SK-N-MC (cell line): ENCODE measurements around the gene MGA.

Experiments
- DNase-seq: peaks from one replicate; pipeline ENCODE4 v3.0.0-alpha.2; 2011; ENCODE audit warnings: low read depth, low spot score
- H3K27ac ChIP-seq: fragments of 200-600 bp; sonication (generic); 2 replicates; pipeline ENCODE4 v1.5.1; 2016; ENCODE audit warnings: mixed run types
- H3K36me3 ChIP-seq: fragments of 200-600 bp; sonication (generic); 2 replicates; pipeline ENCODE4 v1.6.1; 2017; ENCODE audit warnings: antibody characterized with exemption, low read length, mixed read lengths; ENCODE audit not compliant: insufficient read depth
- H3K4me3 ChIP-seq: fragments of 200-600 bp; sonication (generic); 2 replicates; pipeline ENCODE4 v1.5.1; 2016
- H3K9ac ChIP-seq: fragments of 200-600 bp; sonication (generic); 2 replicates; pipeline ENCODE4 v1.8.0; 2017; ENCODE audit warnings: mixed run types, mixed read lengths; ENCODE audit not compliant: insufficient read length
- H3K9me3 ChIP-seq: fragments of 200-600 bp; sonication (generic); 2 replicates; pipeline ENCODE4 v1.6.1; 2017; ENCODE audit warnings: low read depth, mild to moderate bottlenecking, antibody characterized with exemption, low read length, moderate library complexity, mixed read lengths
- EZH2 ChIP-seq: fragments of 200-600 bp; sonication (generic); IDR thresholded peaks from one replicate; pipeline ENCODE4 v1.6.1; 2017; ENCODE audit warnings: antibody characterized with exemption
- FOXP2 ChIP-seq: optimal IDR thresholded peaks from 2 replicates; pipeline ENCODE3; 2011; ENCODE audit warnings: mild to moderate bottlenecking, moderate library complexity; ENCODE audit not compliant: insufficient read depth; ENCODE audit errors: extremely low read length, control extremely low read depth
- POLR2AphosphoS5 ChIP-seq: IDR thresholded peaks from 2 replicates; pipeline ENCODE4 v1.6.1; 2012; ENCODE audit warnings: mild to moderate bottlenecking, low read depth, low read length, borderline replicate concordance

Gene MGA

GRCh38 chr15:41804916-41805666 lies 144.9 kb downstream of the MGA start:
- no peak for DNase-seq
- Histone ChIP-seq H3K36me3 (no peaks in the 10 kb centered on the region), H3K4me3 (no peak overlapping the region), H3K9me3 (no peaks in the 10 kb centered on the region), H3K9ac (no peak overlapping the region), H3K27ac (no peak overlapping the region)
- TF ChIP-seq FOXP2 (no peak), EZH2 (no peak), POLR2AphosphoS5 (no peak)

- H3K27ac ChIP-seq, result no peak overlapping the region
- H3K9ac ChIP-seq, result no peak overlapping the region
- H3K36me3 ChIP-seq, result no peaks in the 10 kb centered on the region
- H3K4me3 ChIP-seq, result no peak overlapping the region
- TF ChIP-seq EZH2 (no peak), FOXP2 (no peak), POLR2AphosphoS5 (no peak)
- DNase-seq, result no peak
- H3K9me3 ChIP-seq, result no peaks in the 10 kb centered on the region
Measured at GRCh38 chr15:41805711-41806110, 145.5 kb downstream of the MGA start.

DNA sequence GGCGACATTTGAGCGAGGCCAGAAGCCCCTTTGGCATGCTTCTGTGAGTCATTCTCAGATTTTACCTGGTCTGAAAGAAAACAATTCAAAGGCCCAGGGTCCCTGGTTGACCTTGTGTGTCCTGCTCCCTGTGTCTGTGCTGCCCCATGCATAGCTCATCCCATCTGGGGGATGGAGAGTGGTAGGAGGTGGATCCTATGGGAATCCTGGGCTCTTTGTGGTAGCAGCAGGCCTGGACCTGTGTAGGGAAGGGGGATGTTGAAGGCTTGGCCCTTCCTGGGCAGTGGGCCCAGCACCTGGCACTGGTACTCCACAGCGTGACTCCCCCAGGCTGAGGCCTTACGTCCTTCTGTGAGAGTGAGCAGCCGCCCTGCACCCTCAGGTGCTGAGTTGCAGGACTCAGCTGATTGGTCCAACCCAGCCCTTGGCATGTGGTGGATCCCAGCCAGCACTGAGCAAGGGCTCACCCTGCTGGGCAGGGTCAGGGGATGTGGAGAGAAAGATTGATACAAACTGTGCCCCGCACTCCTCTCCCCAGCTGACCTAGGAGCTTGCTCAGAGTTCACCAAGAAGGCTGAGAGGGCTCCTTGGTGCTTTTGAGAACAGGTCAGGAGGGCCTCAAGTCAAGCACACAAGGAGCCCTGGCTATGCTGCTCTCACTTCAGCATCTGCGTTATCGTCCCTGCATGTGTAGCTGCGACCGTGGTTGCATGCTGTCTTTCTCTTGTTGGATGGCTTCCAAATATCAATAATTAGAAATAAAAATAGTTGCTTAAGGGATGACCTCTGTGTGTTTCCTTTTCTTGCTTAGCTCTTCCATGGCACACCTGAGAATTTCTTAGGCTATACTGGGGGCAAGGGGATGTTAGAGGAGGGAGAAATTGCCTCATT lies 146.3 kb downstream of the MGA start:
- Histone ChIP-seq H3K9ac (no peak overlapping the region), H3K9me3 (no peaks in the 10 kb centered on the region), H3K36me3 (no peaks in the 10 kb centered on the region), H3K4me3 (no peak overlapping the region), H3K27ac (no peak overlapping the region)
- DNase-seq, result no peak
- TF ChIP-seq EZH2 (no peak), POLR2AphosphoS5 (no peak), FOXP2 (no peak)

DNA sequence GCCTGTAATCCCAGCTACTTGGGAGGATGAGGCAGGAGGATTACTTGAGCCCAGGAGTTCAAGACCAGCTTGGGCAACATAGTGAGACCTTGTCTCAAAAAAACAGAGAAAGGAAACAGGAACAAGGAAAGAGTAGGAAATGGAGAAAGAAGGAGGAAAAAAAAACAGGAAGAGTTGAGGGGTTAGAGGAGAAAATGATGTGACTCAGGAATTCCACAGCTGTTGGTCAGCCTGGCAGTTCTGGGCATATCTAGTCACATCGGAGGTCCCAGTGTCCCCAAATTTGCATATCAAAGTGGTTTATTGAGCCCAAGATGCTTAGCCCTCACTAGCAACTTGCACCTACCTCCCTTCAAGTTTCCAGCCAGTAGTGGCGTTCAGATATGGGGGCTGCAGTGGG lies 148.9 kb downstream of the MGA start:
- H3K4me3 ChIP-seq, result no peak overlapping the region
- DNase-seq, result no peak
- H3K9me3 ChIP-seq, result no peaks in the 10 kb centered on the region
- H3K9ac ChIP-seq, result no peak overlapping the region
- TF ChIP-seq POLR2AphosphoS5 (no peak), FOXP2 (no peak), EZH2 (no peak)
- H3K27ac ChIP-seq, result no peak overlapping the region
- no peaks in the 10 kb centered on the region for H3K36me3 ChIP-seq

- Histone ChIP-seq H3K4me3 (no peak overlapping the region), H3K9me3 (no peaks in the 10 kb centered on the region), H3K36me3 (no peaks in the 10 kb centered on the region), H3K27ac (no peak overlapping the region), H3K9ac (no peak overlapping the region)
- no peak for DNase-seq
- no peak for TF ChIP-seq EZH2
- no peak for TF ChIP-seq FOXP2
- TF ChIP-seq POLR2AphosphoS5, result no peak
Measured at GRCh38 chr15:41809526-41810220, 149.5 kb downstream of the MGA start.

DNA sequence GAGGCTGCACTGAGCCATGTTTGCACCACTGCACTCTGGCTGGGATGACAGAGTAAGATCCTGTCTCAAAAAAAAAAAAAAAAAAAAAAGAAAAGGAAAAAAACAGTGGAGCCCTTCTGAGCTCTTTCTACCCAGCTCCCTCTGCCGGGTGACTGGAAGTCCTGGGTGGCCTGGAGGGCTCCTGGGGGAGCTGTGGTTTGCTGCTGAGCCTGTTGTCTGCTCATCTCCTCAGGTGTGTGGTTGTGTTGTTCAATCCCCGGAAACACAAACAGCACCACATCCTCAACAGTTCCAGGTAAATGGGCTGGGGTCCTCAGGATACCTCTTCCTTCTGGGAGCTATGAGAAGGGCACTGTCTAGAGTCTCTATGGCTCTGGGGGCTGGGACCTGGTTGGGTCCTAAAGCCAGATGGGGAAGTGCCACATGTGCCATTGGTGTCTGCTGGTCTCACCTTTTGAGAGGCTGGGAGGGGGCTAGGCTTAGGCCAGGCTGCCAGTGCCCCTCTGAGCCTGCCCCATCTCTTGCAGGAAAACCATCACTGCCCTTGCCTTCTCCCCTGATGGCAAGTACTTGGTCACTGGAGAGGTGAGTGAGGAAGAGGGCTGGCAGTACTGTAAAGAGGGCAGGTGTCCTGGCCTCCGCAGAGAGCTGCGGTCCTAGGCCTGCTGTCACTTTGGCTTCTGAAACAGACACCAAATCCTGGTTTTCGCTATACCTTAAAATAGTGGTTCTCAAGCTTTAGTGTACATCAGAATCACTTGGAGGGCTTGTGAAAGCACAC lies 150.6 kb downstream of the MGA start:
- Histone ChIP-seq H3K9ac (no peak overlapping the region), H3K36me3 (no peaks in the 10 kb centered on the region)
- no peak for DNase-seq

DNA sequence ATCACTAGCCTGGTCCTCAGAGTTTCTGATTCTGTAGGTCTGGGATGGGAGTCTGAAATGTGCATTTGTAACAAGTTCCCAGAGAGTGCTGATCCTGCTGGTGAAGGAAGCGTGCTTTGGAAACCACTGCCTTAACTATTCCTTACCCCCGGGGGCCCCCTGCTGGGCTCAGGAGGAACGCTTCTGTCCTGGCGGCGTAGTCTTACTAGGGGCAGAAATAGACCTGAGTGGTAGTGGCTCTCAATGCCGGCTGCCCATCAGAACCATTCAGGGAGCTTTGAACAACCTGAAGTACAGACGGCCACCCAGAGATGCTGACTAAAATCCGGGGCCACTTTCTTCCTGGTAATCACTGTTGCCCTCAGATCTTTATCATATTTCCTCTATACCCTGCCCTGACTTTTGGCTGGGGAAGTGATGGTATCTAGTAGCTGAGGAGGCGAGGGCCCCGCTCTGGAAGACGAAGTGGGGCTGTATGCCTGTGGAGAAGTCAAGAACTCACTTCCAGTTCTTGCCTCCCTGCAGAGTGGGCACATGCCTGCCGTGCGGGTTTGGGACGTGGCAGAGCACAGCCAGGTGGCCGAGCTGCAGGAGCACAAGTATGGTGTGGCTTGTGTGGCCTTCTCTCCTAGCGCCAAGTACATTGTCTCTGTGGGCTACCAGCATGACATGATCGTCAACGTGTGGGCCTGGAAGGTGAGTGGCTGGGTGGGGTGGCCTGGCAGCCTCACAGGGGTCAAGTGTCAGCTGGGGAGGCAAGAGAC lies 151.4 kb downstream of the MGA start:
- TF ChIP-seq EZH2 (no peak), FOXP2 (no peak), POLR2AphosphoS5 (no peak)
- Histone ChIP-seq H3K36me3 (no peaks in the 10 kb centered on the region), H3K27ac (no peak overlapping the region), H3K9me3 (no peaks in the 10 kb centered on the region), H3K4me3 (no peak overlapping the region), H3K9ac (no peak overlapping the region)
- DNase-seq, result peak; percentile 20

More for the DNA sequence above, 150.6 kb downstream of the MGA start:
- TF ChIP-seq EZH2, result no peak
- Histone ChIP-seq H3K4me3 (no peak overlapping the region), H3K27ac (no peak overlapping the region), H3K9me3 (no peaks in the 10 kb centered on the region)
